ENCODE measurements around the gene CIITA.
"Not testable (repeated sequence)": the region's sequence is repeated elsewhere in the genome, so short reads cannot be mapped to it uniquely, and the experiment has no call there.

Gene CIITA

GRCh38 chr16:10876799-10877341 is at the start of gene CIITA:
CIITA (plus strand) TSS chr16:10877202; CDS start chr16:10877331, 129 bp downstream.
- DNase-seq: peak; percentile 69

- DNase-seq: peak; percentile 48
These were observed 49.2 kb upstream of the CIITA start for GRCh38 chr16:10827691-10828341.

GRCh38 chr16:10828851-10829366 is 48.1 kb upstream of the CIITA start:
- DNase-seq: peak; percentile 78

- DNase-seq: not testable (repeated sequence)
These were observed 47.5 kb upstream of the CIITA start for GRCh38 chr16:10829390-10830098.

GRCh38 chr16:10830240-10830639 is 46.8 kb upstream of the CIITA start:
- not testable (repeated sequence) for DNase-seq

GRCh38 chr16:10831894-10832886 is 44.8 kb upstream of the CIITA start:
- no peak for DNase-seq

- no peak for DNase-seq
These were observed 43.7 kb upstream of the CIITA start for GRCh38 chr16:10833271-10833670.

- DNase-seq: no peak
These were observed 42.9 kb upstream of the CIITA start for GRCh38 chr16:10834130-10834529.

GRCh38 chr16:10834766-10835165 is 42.2 kb upstream of the CIITA start:
- DNase-seq: no peak

- DNase-seq: no peak
These were observed 41.6 kb upstream of the CIITA start for GRCh38 chr16:10835281-10835931.

GRCh38 chr16:10836174-10836853 is 40.7 kb upstream of the CIITA start:
- DNase-seq: no peak

GRCh38 chr16:10838621-10839278 is 38.3 kb upstream of the CIITA start:
- DNase-seq: no peak

GRCh38 chr16:10839279-10839666 is 37.7 kb upstream of the CIITA start:
- no peak for DNase-seq

GRCh38 chr16:10840703-10841102 is 36.3 kb upstream of the CIITA start:
- no peak for DNase-seq

GRCh38 chr16:10846213-10846998 is 30.6 kb upstream of the CIITA start:
- no peak for DNase-seq

- DNase-seq: no peak
These were observed 29.8 kb upstream of the CIITA start for GRCh38 chr16:10847176-10847575.

- no peak for DNase-seq
These were observed 27.1 kb upstream of the CIITA start for GRCh38 chr16:10849736-10850477.

- no peak for DNase-seq
These were observed 26.5 kb upstream of the CIITA start for GRCh38 chr16:10850478-10850850.

GRCh38 chr16:10851512-10851911 is 25.5 kb upstream of the CIITA start:
- no peak for DNase-seq

All from GOT3 (cell line).